Gastroesophageal sphincter (tissue), 4 donors: ENCODE measurements around the gene OR13J1. TPM values are rescaled to one million over a fixed set of nuclear protein-coding genes. Genes with fewer than 3 reads are reported as not detected.

Experiments
- ATAC-seq: fragments of 150-250 bp; one replicate; pipeline ENCODE4 v1.9.1; 2016; ENCODE audit warnings: mild to moderate bottlenecking, moderate library complexity
- H3K27ac ChIP-seq, 4 donors: fragments of 200-600 bp; sonication (generic) in 3 of 4; 1 replicate in 3 of 4; 2 replicates in 1 of 4; pipeline ENCODE4 v1.5.1; 2016 to 2019
- H3K27me3 ChIP-seq: fragments of 200-600 bp; sonication (generic); one replicate; pipeline ENCODE4 v1.5.1; 2019
- H3K36me3 ChIP-seq, 2 donors: fragments of 200-600 bp; sonication (generic); one replicate each; pipeline ENCODE4 v1.5.1; 2019; ENCODE audit warnings: control low read depth in 1 of 2
- H3K4me1 ChIP-seq, 3 donors: fragments of 200-600 bp; sonication (generic); 1 replicate in 2 of 3; 2 replicates in 1 of 3; pipeline ENCODE4 v1.5.1; 2016 to 2019; ENCODE audit warnings: control low read depth in 2 of 3
- H3K4me3 ChIP-seq, 2 donors: fragments of 200-600 bp; sonication (generic); one replicate each; pipeline ENCODE4 v1.5.1; 2019; ENCODE audit warnings: mild to moderate bottlenecking in 1 of 2, moderate library complexity in 1 of 2
- H3K9me3 ChIP-seq, 3 donors: fragments of 200-600 bp; sonication (generic); one replicate each; pipeline ENCODE4 v1.5.1; 2017 to 2019; ENCODE audit warnings: control low read depth in 2 of 3
- EP300 ChIP-seq: sonication (generic); formaldehyde crosslinking; IDR thresholded peaks from one replicate; pipeline ENCODE4 v1.6.1; 2017; ENCODE audit warnings: antibody characterized with exemption, mild to moderate bottlenecking
- POLR2A ChIP-seq, 2 donors: fragments of 450-650 bp; IDR thresholded peaks; one replicate each; pipeline ENCODE4 v1.6.1; 2017; ENCODE audit warnings: antibody characterized with exemption in 2 of 2, mild to moderate bottlenecking in 2 of 2, moderate library complexity in 1 of 2
- POLR2AphosphoS5 ChIP-seq: sonication (generic); formaldehyde crosslinking; IDR thresholded peaks from one replicate; pipeline ENCODE4 v1.6.1; 2017; ENCODE audit warnings: antibody characterized with exemption
- WGBS, 2 donors: methylation state at CpG; one replicate each; pipeline ENCODE4 v1.1.5; 2018; ENCODE audit warnings: low coverage in 1 of 2; 5-methylcytosine and 5-hydroxymethylcytosine counted together
- total RNA-seq, 4 donors: library from RNA; depleted of rRNA; stranded (reverse); fragments of >200 nt; gene quantifications; one replicate each; pipeline ENCODE4 v1.1.0, GENCODE V29; 2016
- TF ChIP-seq, protein P1 (sequence below), 4 experiments: fragments of 200-600 bp in 2 of 4; fragments of 450-650 bp in 2 of 4; sonication (generic) in 1 of 4; IDR thresholded peaks; one replicate each; pipeline ENCODE4 v1.5.1; 2017 to 2019; ENCODE audit warnings: antibody characterized with exemption in 4 of 4, mild to moderate bottlenecking in 2 of 4, moderate library complexity in 2 of 4

The OR13J1 gene
- total RNA-seq, 4 donors from 2014 or later: not detected

GRCh38 chr9:35845824-35846771, 24.1 kb downstream of the OR13J1 start:
- Histone ChIP-seq H3K36me3 (peaks cover 0 to 36% of the 10 kb centered on the region in 2 donors), H3K4me1 (peaks cover 4 to 68% (median 28%) of the 10 kb centered on the region in 3 donors), H3K4me3 (peak overlapping the region in 1 of 2 donors; percentile 13), H3K27me3 (no peaks in the 10 kb centered on the region), H3K27ac (peak overlapping the region; percentile 74 to 86 (median 82)), H3K9me3 (no peaks in the 10 kb centered on the region)
- ATAC-seq: no peak
- 53 to 65% methylated on average over 13 to 15 of the region's 53 CpGs for WGBS, 2 donors
- no peak for TF ChIP-seq EP300
- no peak for TF ChIP-seq POLR2A (IDR thresholded peaks at IDR 0.05)
- TF ChIP-seq POLR2AphosphoS5: no peak
- TF ChIP-seq, protein P1, sequence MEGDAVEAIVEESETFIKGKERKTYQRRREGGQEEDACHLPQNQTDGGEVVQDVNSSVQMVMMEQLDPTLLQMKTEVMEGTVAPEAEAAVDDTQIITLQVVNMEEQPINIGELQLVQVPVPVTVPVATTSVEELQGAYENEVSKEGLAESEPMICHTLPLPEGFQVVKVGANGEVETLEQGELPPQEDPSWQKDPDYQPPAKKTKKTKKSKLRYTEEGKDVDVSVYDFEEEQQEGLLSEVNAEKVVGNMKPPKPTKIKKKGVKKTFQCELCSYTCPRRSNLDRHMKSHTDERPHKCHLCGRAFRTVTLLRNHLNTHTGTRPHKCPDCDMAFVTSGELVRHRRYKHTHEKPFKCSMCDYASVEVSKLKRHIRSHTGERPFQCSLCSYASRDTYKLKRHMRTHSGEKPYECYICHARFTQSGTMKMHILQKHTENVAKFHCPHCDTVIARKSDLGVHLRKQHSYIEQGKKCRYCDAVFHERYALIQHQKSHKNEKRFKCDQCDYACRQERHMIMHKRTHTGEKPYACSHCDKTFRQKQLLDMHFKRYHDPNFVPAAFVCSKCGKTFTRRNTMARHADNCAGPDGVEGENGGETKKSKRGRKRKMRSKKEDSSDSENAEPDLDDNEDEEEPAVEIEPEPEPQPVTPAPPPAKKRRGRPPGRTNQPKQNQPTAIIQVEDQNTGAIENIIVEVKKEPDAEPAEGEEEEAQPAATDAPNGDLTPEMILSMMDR (IDR thresholded peaks at IDR 0.05): no peak

GRCh38 chr9:35844628-35845270, 25.5 kb downstream of the OR13J1 start:
- Histone ChIP-seq H3K4me3 (no peak overlapping the region), H3K27ac (peak overlapping the region; percentile 74 to 86 (median 82)), H3K4me1 (peaks cover 4 to 65% (median 28%) of the 10 kb centered on the region in 3 donors), H3K9me3 (no peaks in the 10 kb centered on the region), H3K27me3 (no peaks in the 10 kb centered on the region), H3K36me3 (peaks cover 0 to 37% of the 10 kb centered on the region in 2 donors)
- TF ChIP-seq POLR2AphosphoS5 (peak; percentile 59), EP300 (no peak)
- peak; percentile 66 for ATAC-seq
- 0 to 18% methylated on average over 4 to 7 of the region's 7 CpGs for WGBS, 2 donors

DNA sequence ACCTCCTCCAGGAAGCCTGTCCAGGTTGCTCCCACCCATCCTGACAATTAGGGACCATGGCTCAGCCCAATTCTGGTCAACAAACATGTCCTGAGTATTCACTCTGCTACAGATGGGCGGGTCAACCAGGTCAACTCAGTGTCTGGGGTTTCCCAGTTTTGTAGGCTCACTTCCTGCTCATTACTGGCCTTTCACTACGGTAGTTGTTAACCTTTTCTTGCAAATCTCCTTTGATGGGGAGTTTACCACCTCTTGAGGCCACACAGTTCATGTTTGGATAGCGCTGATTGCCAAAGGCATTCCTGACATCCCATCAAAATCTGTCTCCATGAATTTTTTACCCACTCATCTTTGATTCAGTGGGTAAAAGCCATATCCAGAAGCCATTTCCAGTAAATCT, 27.4 kb downstream of the OR13J1 start:
- Histone ChIP-seq H3K27me3 (no peaks in the 10 kb centered on the region), H3K27ac (peak overlapping the region in 3 of 4 donors; percentile 80 to 86 (median 83)), H3K9me3 (no peaks in the 10 kb centered on the region), H3K4me3 (no peak overlapping the region), H3K36me3 (peaks cover 0 to 35% of the 10 kb centered on the region in 2 donors), H3K4me1 (peaks cover 2 to 57% (median 24%) of the 10 kb centered on the region in 3 donors)
- TF ChIP-seq, protein P1 (IDR thresholded peaks at IDR 0.05): no peak
- TF ChIP-seq POLR2AphosphoS5: no peak
- TF ChIP-seq POLR2A (IDR thresholded peaks at IDR 0.05): no peak
- TF ChIP-seq EP300: no peak
- no peak for ATAC-seq
- 93% methylated on average over 2 to 3 of the region's 3 CpGs for WGBS, 2 donors

GRCh38 chr9:35842020-35842745, 28.0 kb downstream of the OR13J1 start:
- Histone ChIP-seq H3K9me3 (no peaks in the 10 kb centered on the region), H3K27me3 (no peaks in the 10 kb centered on the region), H3K4me3 (no peak overlapping the region), H3K36me3 (peaks cover 0 to 29% of the 10 kb centered on the region in 2 donors), H3K4me1 (peaks cover 2 to 50% (median 24%) of the 10 kb centered on the region in 3 donors), H3K27ac (peak overlapping the region in 2 of 4 donors; percentile 83 to 86)
- no peak for ATAC-seq
- TF ChIP-seq POLR2A (IDR thresholded peaks at IDR 0.05) (no peak), EP300 (no peak), POLR2AphosphoS5 (no peak)
- TF ChIP-seq, protein P1 (IDR thresholded peaks at IDR 0.05): no peak
- 60 to 87% methylated on average over 2 to 3 of the region's 17 CpGs for WGBS, 2 donors

DNA sequence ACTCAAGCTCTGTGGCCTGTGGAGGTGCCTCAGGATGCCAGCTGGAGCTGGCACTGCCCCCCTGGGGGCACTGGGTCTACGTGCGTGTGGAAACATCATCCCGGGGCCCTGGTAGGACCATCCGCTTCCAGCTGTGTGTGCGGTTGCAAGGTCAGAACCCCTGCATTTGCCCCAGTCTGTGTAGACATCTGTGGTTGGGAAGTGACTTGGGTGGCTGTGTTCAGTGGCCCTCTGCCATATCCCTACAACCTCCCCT, 28.6 kb downstream of the OR13J1 start:
- peaks cover 2 to 44% (median 21%) of the 10 kb centered on the region in 3 donors for H3K4me1 ChIP-seq
- H3K27me3 ChIP-seq: no peaks in the 10 kb centered on the region
- WGBS, 2 donors: 0% methylated on average over 1 of the region's 5 CpGs; no CpG with 5 or more reads in 1 of the 2 donors
- H3K36me3 ChIP-seq: peaks cover 0 to 23% of the 10 kb centered on the region in 2 donors
- TF ChIP-seq EP300 (no peak), POLR2A (IDR thresholded peaks at IDR 0.05) (no peak), POLR2AphosphoS5 (no peak)
- TF ChIP-seq, protein P1 (IDR thresholded peaks at IDR 0.05): no peak
- no peaks in the 10 kb centered on the region for H3K9me3 ChIP-seq
- no peak overlapping the region for H3K4me3 ChIP-seq
- H3K27ac ChIP-seq: no peak overlapping the region
- no peak for ATAC-seq
